ENCODE measurements around the gene PTCRA.
A peak's percentile ranks its signal among the peaks of the same experiment; 100 is the strongest.
"Not testable (repeated sequence)": the region's sequence is repeated elsewhere in the genome, so short reads cannot be mapped to it uniquely, and the experiment has no call there.

PTCRA gene

GRCh38 chr6:42907336-42907735 is 8.5 kb upstream of the PTCRA start:
- DNase-seq: no peak

- no peak for DNase-seq
Measured at GRCh38 chr6:42909835-42910234, 6.0 kb upstream of the PTCRA start.

GRCh38 chr6:42911171-42912021 is 4.5 kb upstream of the PTCRA start:
- DNase-seq: peak; percentile 11

- no peak for DNase-seq
Measured at GRCh38 chr6:42914546-42914945, 1.3 kb upstream of the PTCRA start.

- DNase-seq: no peak
Measured at GRCh38 chr6:42916288-42916687, 435 bp downstream of the PTCRA start.

- DNase-seq: no peak
Measured at GRCh38 chr6:42921801-42922200, 5.9 kb downstream of the PTCRA start.

- no peak for DNase-seq
Measured at GRCh38 chr6:42923666-42924065, 7.8 kb downstream of the PTCRA start.

GRCh38 chr6:42925248-42925857 is 9.5 kb downstream of the PTCRA start:
- no peak for DNase-seq

- DNase-seq: peak; percentile 98
Measured at GRCh38 chr6:42928986-42929820, 13.3 kb downstream of the PTCRA start, which contains the start of gene CNPY3. CNPY3 (plus strand) TSS chr6:42929480; CDS start chr6:42929571, 91 bp downstream.

DNA sequence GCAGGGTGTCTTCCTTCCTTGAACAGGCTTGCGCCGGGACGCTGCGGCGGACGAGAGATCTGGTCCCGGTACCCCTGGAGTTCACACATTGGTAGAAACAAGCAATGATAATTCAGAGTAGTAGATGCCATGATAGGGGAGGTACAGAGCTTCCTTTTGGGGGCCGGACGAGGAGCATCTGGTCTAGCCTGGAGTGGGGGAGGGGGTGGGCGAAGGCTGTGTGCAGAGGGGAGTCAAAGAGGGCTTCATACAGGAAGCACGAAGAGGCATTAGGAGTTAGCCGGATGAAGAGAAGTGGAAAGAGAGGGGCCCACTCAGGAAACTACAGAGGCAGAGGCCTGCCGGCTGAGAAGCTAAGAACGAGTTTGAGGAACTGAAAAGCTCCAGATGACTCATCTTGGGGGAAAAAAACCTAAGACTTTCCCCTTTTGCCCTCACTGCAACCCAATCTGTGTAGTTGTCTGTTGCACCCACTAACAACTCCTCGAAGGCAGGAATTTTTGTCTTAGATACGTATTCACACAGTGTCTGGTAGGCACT is 14.0 kb downstream of the PTCRA start:
- peak; percentile 33 for DNase-seq

- DNase-seq: no peak
Measured at GRCh38 chr6:42932412-42932811, 16.6 kb downstream of the PTCRA start.

DNA sequence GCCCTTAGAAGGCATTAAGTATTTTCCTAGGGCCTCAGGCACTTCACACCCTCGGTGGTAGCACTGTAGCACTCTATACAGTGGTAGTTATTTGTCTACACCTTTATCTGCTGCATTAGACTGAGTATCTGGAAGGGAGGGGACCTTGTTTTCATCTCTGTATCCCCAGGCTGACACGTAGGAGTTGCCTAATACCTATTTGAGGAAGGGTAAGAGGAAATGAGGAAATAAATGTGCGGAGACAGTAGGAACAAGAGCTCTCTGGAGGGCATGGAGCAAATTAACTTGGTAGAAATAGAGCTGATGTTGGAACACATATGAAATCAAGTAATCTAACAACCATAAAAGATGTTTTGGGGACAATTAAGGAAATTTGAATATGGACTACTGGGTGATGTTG is 17.4 kb downstream of the PTCRA start:
- no peak for DNase-seq

DNA sequence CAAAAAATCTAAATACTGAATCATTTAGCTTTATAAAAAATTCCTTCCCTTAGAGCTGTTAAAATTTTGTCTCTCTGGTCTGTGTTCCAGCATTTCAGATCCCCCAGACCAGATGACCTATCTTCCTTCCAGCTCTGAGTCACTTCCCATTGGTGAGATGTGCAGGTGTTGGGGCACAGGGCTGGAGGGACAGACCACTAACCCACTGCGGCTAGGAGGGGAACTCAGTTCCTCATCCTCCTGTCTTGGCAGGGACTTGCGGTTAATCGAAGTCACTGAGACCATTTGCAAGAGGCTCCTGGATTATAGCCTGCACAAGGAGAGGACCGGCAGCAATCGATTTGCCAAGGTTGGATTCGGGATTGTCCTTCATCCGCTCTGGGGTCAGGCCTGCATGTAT is 19.5 kb downstream of the PTCRA start:
- DNase-seq: no peak

- DNase-seq: no peak
Measured at GRCh38 chr6:42936398-42936797, 20.5 kb downstream of the PTCRA start.

- DNase-seq: no peak
Measured at GRCh38 chr6:42937548-42938427, 21.9 kb downstream of the PTCRA start.

GRCh38 chr6:42938428-42938796 is 22.6 kb downstream of the PTCRA start:
- no peak for DNase-seq

- DNase-seq: no peak
Measured at GRCh38 chr6:42938987-42939809, 23.3 kb downstream of the PTCRA start.

GRCh38 chr6:42939810-42940167 is 23.9 kb downstream of the PTCRA start:
- no peak for DNase-seq

GRCh38 chr6:42940493-42941045 is 24.7 kb downstream of the PTCRA start:
- no peak for DNase-seq

- not testable (repeated sequence) for DNase-seq
Measured at GRCh38 chr6:42941356-42941755, 25.5 kb downstream of the PTCRA start.

DNA sequence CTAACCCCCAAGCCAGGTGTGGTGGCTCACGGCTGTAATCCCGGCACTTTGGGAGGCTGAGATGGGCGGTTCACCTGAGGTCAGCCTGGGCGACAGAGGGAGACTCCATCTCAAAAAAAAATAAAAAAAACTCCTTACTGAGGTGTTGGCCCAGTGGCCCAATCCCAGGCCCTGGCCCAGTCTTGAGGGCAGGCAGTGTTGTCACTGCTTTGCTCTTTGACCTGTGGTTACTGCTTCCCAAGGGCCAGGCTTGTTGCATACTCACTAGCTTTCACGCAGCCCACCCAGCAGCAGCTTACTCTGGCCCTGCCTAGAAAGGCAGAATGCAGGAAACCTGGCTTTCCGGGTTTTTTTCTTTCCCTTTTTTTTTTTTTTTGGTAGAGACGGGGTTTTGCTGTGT is 26.6 kb downstream of the PTCRA start:
- DNase-seq: no peak
